ENCODE results near the gene NPHS2. TPM values are rescaled to one million over a fixed set of nuclear protein-coding genes. Genes with fewer than 3 reads are reported as not detected.

The NPHS2 gene
- total and polyA plus RNA-seq, 5 donors = not detected

Other genes starting within 250 kb of the NPHS2 start
- not detected for gene AXDND1, start 210.0 kb downstream of the NPHS2 start, total RNA-seq
- gene AXDND1, start 210.0 kb downstream of the NPHS2 start, polyA plus RNA-seq = not detected
- under 1 TPM in 1 of 4 donors, not detected in 3; 0.21 TPM for gene TDRD5, start 15.9 kb upstream of the NPHS2 start, total RNA-seq
- gene TDRD5, start 15.9 kb upstream of the NPHS2 start, polyA plus RNA-seq = 0.07 TPM
- gene FAM163A, start 167.3 kb upstream of the NPHS2 start, total RNA-seq = under 1 TPM in 2 of 4 donors, not detected in 2; 0.09 to 0.19 TPM
- 0.16 TPM for gene FAM163A, start 167.3 kb upstream of the NPHS2 start, polyA plus RNA-seq